ENCODE data around the gene RAVER2.

GRCh38 chr1:64703600-64703999 lies 41.3 kb upstream of the RAVER2 start:
- no peak for TF ChIP-seq CTCF (IDR thresholded peaks at IDR 0.05)
- TF ChIP-seq, protein P1, sequence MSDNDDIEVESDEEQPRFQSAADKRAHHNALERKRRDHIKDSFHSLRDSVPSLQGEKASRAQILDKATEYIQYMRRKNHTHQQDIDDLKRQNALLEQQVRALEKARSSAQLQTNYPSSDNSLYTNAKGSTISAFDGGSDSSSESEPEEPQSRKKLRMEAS (CRISPR knock-in tag; IDR thresholded peaks at IDR 0.05): no peak
- TF ChIP-seq NR1H2 (CRISPR knock-in tag; IDR thresholded peaks at IDR 0.05): no peak
- TF ChIP-seq ZNF416 (CRISPR knock-in tag; IDR thresholded peaks at IDR 0.05): no peak
- no peak for TF ChIP-seq ATF1 (CRISPR knock-in tag; IDR thresholded peaks at IDR 0.05)
- TF ChIP-seq ESRRA (CRISPR knock-in tag; IDR thresholded peaks at IDR 0.05; ENCODE audit: borderline replicate concordance): no peak
- TF ChIP-seq ATF6 (CRISPR knock-in tag; IDR thresholded peaks at IDR 0.05): no peak
- TF ChIP-seq, protein P2, sequence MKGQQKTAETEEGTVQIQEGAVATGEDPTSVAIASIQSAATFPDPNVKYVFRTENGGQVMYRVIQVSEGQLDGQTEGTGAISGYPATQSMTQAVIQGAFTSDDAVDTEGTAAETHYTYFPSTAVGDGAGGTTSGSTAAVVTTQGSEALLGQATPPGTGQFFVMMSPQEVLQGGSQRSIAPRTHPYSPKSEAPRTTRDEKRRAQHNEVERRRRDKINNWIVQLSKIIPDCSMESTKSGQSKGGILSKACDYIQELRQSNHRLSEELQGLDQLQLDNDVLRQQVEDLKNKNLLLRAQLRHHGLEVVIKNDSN (CRISPR knock-in tag; IDR thresholded peaks at IDR 0.05): no peak
- TF ChIP-seq USF2 (CRISPR knock-in tag; IDR thresholded peaks at IDR 0.05): no peak
- TF ChIP-seq, protein P3, sequence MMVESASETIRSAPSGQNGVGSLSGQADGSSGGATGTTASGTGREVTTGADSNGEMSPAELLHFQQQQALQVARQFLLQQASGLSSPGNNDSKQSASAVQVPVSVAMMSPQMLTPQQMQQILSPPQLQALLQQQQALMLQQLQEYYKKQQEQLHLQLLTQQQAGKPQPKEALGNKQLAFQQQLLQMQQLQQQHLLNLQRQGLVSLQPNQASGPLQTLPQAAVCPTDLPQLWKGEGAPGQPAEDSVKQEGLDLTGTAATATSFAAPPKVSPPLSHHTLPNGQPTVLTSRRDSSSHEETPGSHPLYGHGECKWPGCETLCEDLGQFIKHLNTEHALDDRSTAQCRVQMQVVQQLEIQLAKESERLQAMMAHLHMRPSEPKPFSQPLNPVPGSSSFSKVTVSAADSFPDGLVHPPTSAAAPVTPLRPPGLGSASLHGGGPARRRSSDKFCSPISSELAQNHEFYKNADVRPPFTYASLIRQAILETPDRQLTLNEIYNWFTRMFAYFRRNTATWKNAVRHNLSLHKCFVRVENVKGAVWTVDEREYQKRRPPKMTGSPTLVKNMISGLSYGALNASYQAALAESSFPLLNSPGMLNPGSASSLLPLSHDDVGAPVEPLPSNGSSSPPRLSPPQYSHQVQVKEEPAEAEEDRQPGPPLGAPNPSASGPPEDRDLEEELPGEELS (CRISPR knock-in tag; IDR thresholded peaks at IDR 0.05): no peak
- TF ChIP-seq GABPB1 (CRISPR knock-in tag; IDR thresholded peaks at IDR 0.05): no peak
